ENCODE measurements around the gene RNF213. TPM values are rescaled to one million over a fixed set of nuclear protein-coding genes. Genes with fewer than 3 reads are reported as not detected.

RNF213 gene
- total and polyA plus RNA-seq, 10 of the 15 experiments (the other 5 are each of a cell fraction or from before 2014, with no cell fraction given), result 18.6 to 145 (median 65.8) TPM

GRCh38 chr17:80294210-80294609 lies 33.6 kb downstream of the RNF213 start:
- no peak overlapping the region for H3K4me3 ChIP-seq
- CTCF ChIA-PET, result interaction anchor here (1.5 kb wide), 1 partner anchor 98 kb away, joined by 4 read pairs; no protein-coding TSS in a partner anchor
- intact Hi-C loops (cut with micrococcal nuclease; ENCODE audit: unreplicated experiment) (no loop called here), in situ Hi-C loops (cut with MboI) (no loop called here)
- TF ChIP-seq EGR1 (IDR thresholded peaks at IDR 0.05; ENCODE audit: borderline replicate concordance in 1 of 2, low read depth in 2 of 2, low read length in 2 of 2) (no peak), TCF7 (IDR thresholded peaks at IDR 0.05; ENCODE audit: borderline replicate concordance) (no peak), RCOR1 (conservative IDR thresholded peaks at IDR 0.05; ENCODE audit: low read depth, low read length) (no peak), ZSCAN29 (IDR thresholded peaks at IDR 0.05) (no peak), NFYA (IDR thresholded peaks at IDR 0.05; ENCODE audit: borderline replicate concordance, low read depth, low read length) (no peak), ETV6 (conservative IDR thresholded peaks at IDR 0.05 in 1 of 2, IDR thresholded peaks at IDR 0.05 in 1 of 2; ENCODE audit: borderline replicate concordance in 1 of 2, low read depth in 1 of 2) (no peak), NRF1 (conservative IDR thresholded peaks at IDR 0.05; ENCODE audit: low read depth, low read length) (no peak), POLR2AphosphoS2 (IDR thresholded peaks at IDR 0.05; ENCODE audit: low read depth, low read length) (no peak), HSF1 (IDR thresholded peaks at IDR 0.05; ENCODE audit: low read depth, low read length) (no peak), CREB1 (IDR thresholded peaks at IDR 0.05; ENCODE audit: low read depth) (no peak), ZNF274 (IDR thresholded peaks at IDR 0.05; ENCODE audit: insufficient read depth, insufficient read length) (no peak), IKZF2 (IDR thresholded peaks at IDR 0.05) (no peak), NR2C2 (IDR thresholded peaks at IDR 0.05; ENCODE audit: borderline replicate concordance, control insufficient read depth, insufficient read length, low read depth) (no peak), ASH2L (IDR thresholded peaks at IDR 0.05; ENCODE audit: borderline replicate concordance, low read depth) (no peak)
- FAIRE-seq (no peak), DNase-seq (ENCODE audit: low read depth, low spot score) (no peak), ATAC-seq (no peak)
- no peaks in the 10 kb centered on the region for H3K79me2 ChIP-seq (ENCODE audit: control insufficient read depth, insufficient read depth, low read length)
- RAD21 ChIA-PET (ENCODE audit: unreplicated experiment), result no interaction called here
- H3K9ac ChIP-seq (ENCODE audit: control insufficient read depth, insufficient read depth, low read length), result no peak overlapping the region
- SMC1A ChIA-PET (ENCODE audit: uncharacterized antibody, unreplicated experiment), result no interaction called here
- H3K36me3 ChIP-seq (ENCODE audit: control insufficient read depth in 2 of 2, insufficient read depth in 2 of 2, low read length in 1 of 2), result peaks cover 43 to 52% of the 10 kb centered on the region in 2 experiments
- H2AFZ ChIP-seq (ENCODE audit: control insufficient read depth, low read depth, low read length), result no peak overlapping the region
- no peak overlapping the region for H3K4me2 ChIP-seq (ENCODE audit: control insufficient read depth, insufficient read depth)
- no peaks in the 10 kb centered on the region for H3K9me3 ChIP-seq (replicated peaks; ENCODE audit: control insufficient read depth, insufficient read depth, low read length)
- H4K20me1 ChIP-seq (ENCODE audit: control insufficient read depth, insufficient read depth), result no peaks in the 10 kb centered on the region
- POLR2A ChIA-PET, result no interaction called here
- H3K27ac ChIP-seq (ENCODE audit: control insufficient read depth, insufficient read depth), result no peak overlapping the region
- no TSS peak for BruUV-seq (replicated peaks)
- H3K27me3 ChIP-seq (replicated peaks in 1 of 2; ENCODE audit: control insufficient read depth in 2 of 2, insufficient read depth in 2 of 2, low read length in 1 of 2), result no peaks in the 10 kb centered on the region
- WGBS (ENCODE audit: insufficient coverage, insufficient replicate concordance, low lambda C conversion rate, missing lambda C conversion rate), result 59% methylated on average over 7 of the region's 7 CpGs
- no peaks in the 10 kb centered on the region for H3K4me1 ChIP-seq (ENCODE audit: control insufficient read depth, insufficient read depth, low read length)

All from GM12878 (cell line).